B cell (primary cell): ENCODE results near the gene PCDH15. TPM values are rescaled to one million over a fixed set of nuclear protein-coding genes. Genes with fewer than 3 reads are reported as not detected.

Source experiments
- ATAC-seq: fragments of 200-7000 bp; cut with Tn5 transposase; one replicate; pipeline ENCODE4 v1.10.0; 2021; ENCODE audit warnings: low read depth, mild to moderate bottlenecking, moderate number of reproducible peaks, moderate library complexity
- CTCF ChIA-PET: fragments of 350-600 bp; sonication (Branson Sonifier 250); formaldehyde crosslinking; loops from one replicate; lab custom pipeline; 2021; ENCODE audit warnings: antibody characterized with exemption, inconsistent platforms; lab: Charles Lee
- POLR2A ChIA-PET: fragments of 350-600 bp; sonication (Branson Sonifier 250); formaldehyde crosslinking; loops from one replicate; lab custom pipeline; 2021; ENCODE audit warnings: antibody characterized with exemption; lab: Charles Lee
- DNase-seq: peaks from one replicate; pipeline ENCODE4 v3.0.0; 2013
- H2AFZ ChIP-seq: 2 replicates; pipeline ENCODE4 v1.6.1; 2012; ENCODE audit warnings: mild to moderate bottlenecking, low read depth, low read length; ENCODE audit not compliant: insufficient read depth, poor library complexity, severe bottlenecking
- H3K27ac ChIP-seq, 2 donors: 1 replicate in 1 of 2; 2 replicates in 1 of 2; pipeline ENCODE4 v1.5.1; 2012 to 2013; ENCODE audit warnings: low read length in 2 of 2, mild to moderate bottlenecking in 2 of 2, moderate library complexity in 1 of 2
- H3K27me3 ChIP-seq, 4 experiments: fragments of 200-600 bp in 1 of 4; sonication (generic) in 1 of 4; replicated peaks in 1 of 4; 1 replicate in 2 of 4; 2 replicates in 2 of 4; pipeline versions ENCODE4 v1.6.1 to v1.7.0; 2013 to 2016; ENCODE audit warnings: low read length in 3 of 4, mild to moderate bottlenecking in 2 of 4, mixed read lengths in 1 of 4, moderate library complexity in 1 of 4; ENCODE audit not compliant: insufficient read depth in 4 of 4, control insufficient read depth in 3 of 4; ENCODE audit errors: control extremely low read depth in 1 of 4
- H3K36me3 ChIP-seq, 2 experiments: replicated peaks in 1 of 2; 1 replicate in 1 of 2; 2 replicates in 1 of 2; pipeline versions ENCODE4 v1.6.1 to v1.7.1; 2013; ENCODE audit warnings: low read length in 1 of 2; ENCODE audit not compliant: insufficient read depth in 2 of 2, control insufficient read depth in 1 of 2; ENCODE audit errors: control extremely low read depth in 1 of 2, extremely low read depth in 1 of 2
- H3K4me1 ChIP-seq, 2 donors: fragments of 200-600 bp in 1 of 2; sonication (generic) in 1 of 2; 1 replicate in 1 of 2; 2 replicates in 1 of 2; pipeline versions ENCODE4 v1.5.1 to v1.6.1; 2013 to 2017; ENCODE audit warnings: low read length in 2 of 2; ENCODE audit not compliant: control insufficient read depth in 2 of 2, insufficient read depth in 2 of 2
- H3K4me2 ChIP-seq: replicated peaks from 2 replicates; pipeline ENCODE3; 2012; ENCODE audit warnings: mild to moderate bottlenecking, low read depth, low read length; ENCODE audit not compliant: poor library complexity, severe bottlenecking
- H3K4me3 ChIP-seq, 5 experiments: fragments of 200-600 bp in 1 of 5; sonication (generic) in 1 of 5; 1 replicate in 3 of 5; 2 replicates in 2 of 5; pipeline versions ENCODE4 v1.5.1 to v1.7.0; 2011 to 2016; ENCODE audit warnings: low read length in 4 of 5, mild to moderate bottlenecking in 4 of 5, low read depth in 2 of 5, control low read depth in 1 of 5, moderate library complexity in 1 of 5; ENCODE audit not compliant: insufficient read depth in 1 of 5; ENCODE audit errors: control extremely low read depth in 1 of 5, extremely low read depth in 1 of 5
- H3K79me2 ChIP-seq: fragments of 200-600 bp; sonication (generic); one replicate; pipeline ENCODE4 v1.6.0; 2016; ENCODE audit warnings: low read length; ENCODE audit not compliant: control insufficient read depth, insufficient read depth
- H3K9ac ChIP-seq: fragments of 200-600 bp; sonication (generic); 2 replicates; pipeline ENCODE4 v1.6.1; 2017; ENCODE audit warnings: mild to moderate bottlenecking, low read length, moderate library complexity
- H3K9me3 ChIP-seq, 3 donors: one replicate each; pipeline versions ENCODE4 v1.6.1 to v1.7.1; 2013; ENCODE audit warnings: low read length in 2 of 3; ENCODE audit not compliant: control insufficient read depth in 2 of 3, insufficient read depth in 1 of 3; ENCODE audit errors: control extremely low read depth in 1 of 3
- H4K20me1 ChIP-seq: 2 replicates; pipeline ENCODE4 v1.6.0; 2012; ENCODE audit warnings: mild to moderate bottlenecking, low read length; ENCODE audit not compliant: insufficient read depth, control insufficient read depth, poor library complexity, severe bottlenecking
- H3K27ac Mint-ChIP-seq: one replicate; pipeline ENCODE4 v1.8.0; 2021; ENCODE audit warnings: mixed read lengths
- H3K27me3 Mint-ChIP-seq: one replicate; pipeline ENCODE4 v1.8.0; 2021; ENCODE audit warnings: mixed read lengths
- H3K4me1 Mint-ChIP-seq: one replicate; pipeline ENCODE4 v1.8.0; 2021; ENCODE audit warnings: mixed read lengths
- H3K4me3 Mint-ChIP-seq: one replicate; pipeline ENCODE4 v1.8.0; 2021; ENCODE audit warnings: mixed read lengths
- H3K9me3 Mint-ChIP-seq: one replicate; pipeline ENCODE4 v1.8.0; 2022; ENCODE audit warnings: mixed read lengths; ENCODE audit not compliant: insufficient read depth
- EZH2 ChIP-seq: IDR thresholded peaks from 2 replicates; pipeline ENCODE4 v1.6.1; 2012; ENCODE audit warnings: borderline replicate concordance, low read depth, mild to moderate bottlenecking, moderate library complexity, low read length; ENCODE audit not compliant: insufficient read depth, poor library complexity, severe bottlenecking
- WGBS: methylation state at CpG from one replicate; pipeline ENCODE4 v1.1.5; 2013; ENCODE audit warnings: missing lambda C conversion rate; ENCODE audit not compliant: insufficient coverage; 5-methylcytosine and 5-hydroxymethylcytosine counted together
- intact Hi-C: fragments of 100-400 bp; cut with micrococcal nuclease; formaldehyde crosslinking; loops from one replicate; pipeline ENCODE4 v1.10.0; 2022
- polyA plus RNA-seq: library from polyadenylated mRNA; depleted of rRNA; stranded (reverse); fragments of >200 nt; gene quantifications from 2 replicates; pipeline ENCODE4 v1.2.3, GENCODE V29; 2012
- total RNA-seq, 2 donors: library from RNA; stranded (reverse); fragments of 120-200 nt in 1 of 2; gene quantifications; 1 replicate in 1 of 2; 2 replicates in 1 of 2; pipeline versions ENCODE4 v1.2.3 to v1.2.4, GENCODE V29; 2013 to 2022
- TF ChIP-seq, protein P1 (sequence below): fragments of 200-600 bp; IDR thresholded peaks from one replicate; pipeline ENCODE4 v1.8.0; 2022; ENCODE audit warnings: antibody characterized with exemption, mild to moderate bottlenecking

PCDH15 gene
- total and polyA plus RNA-seq, 2 donors (not counting 1 experiment from before 2014, with no cell fraction given), result not detected

DNA sequence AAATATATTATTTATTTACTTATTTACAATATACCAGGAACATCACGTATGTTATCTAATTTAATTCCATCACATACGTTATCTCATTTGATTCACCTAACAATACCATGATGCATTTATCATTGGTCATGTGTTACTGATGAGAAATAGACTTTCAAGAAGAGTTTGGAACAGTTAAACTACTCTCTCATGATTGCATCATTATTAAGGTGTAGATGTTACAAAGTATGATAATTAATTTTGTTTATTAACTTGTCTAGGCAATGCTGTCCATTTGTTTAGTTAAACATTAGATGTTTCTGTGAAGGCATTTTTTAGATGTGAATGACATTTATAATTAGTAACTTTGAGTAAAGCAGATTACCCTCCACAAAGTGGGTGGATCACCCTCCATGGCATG, 32.0 kb upstream of the PCDH15 start:
- Histone ChIP-seq H3K79me2 (no peaks in the 10 kb centered on the region), H3K9me3 (no peaks in the 10 kb centered on the region), H3K36me3 (no peaks in the 10 kb centered on the region), H3K9ac (no peak overlapping the region), H3K27ac (no peak overlapping the region), H3K4me2 (no peak overlapping the region), H4K20me1 (no peaks in the 10 kb centered on the region), H3K27me3 (no peaks in the 10 kb centered on the region), H3K4me3 (no peak overlapping the region), H3K4me1 (no peaks in the 10 kb centered on the region), H2AFZ (no peak overlapping the region)
- CTCF ChIA-PET, result no interaction called here
- POLR2A ChIA-PET, result no interaction called here
- ATAC-seq (no peak), DNase-seq (no peak)
- Mint-ChIP-seq H3K27ac (no peak overlapping the region), H3K9me3 (no peaks in the 10 kb centered on the region), H3K4me3 (no peak overlapping the region), H3K4me1 (no peaks in the 10 kb centered on the region), H3K27me3 (no peaks in the 10 kb centered on the region)
- no CpG with 5 or more reads among the region's 2 CpGs for WGBS
- intact Hi-C loops, result no loop called here
- TF ChIP-seq, protein P1, sequence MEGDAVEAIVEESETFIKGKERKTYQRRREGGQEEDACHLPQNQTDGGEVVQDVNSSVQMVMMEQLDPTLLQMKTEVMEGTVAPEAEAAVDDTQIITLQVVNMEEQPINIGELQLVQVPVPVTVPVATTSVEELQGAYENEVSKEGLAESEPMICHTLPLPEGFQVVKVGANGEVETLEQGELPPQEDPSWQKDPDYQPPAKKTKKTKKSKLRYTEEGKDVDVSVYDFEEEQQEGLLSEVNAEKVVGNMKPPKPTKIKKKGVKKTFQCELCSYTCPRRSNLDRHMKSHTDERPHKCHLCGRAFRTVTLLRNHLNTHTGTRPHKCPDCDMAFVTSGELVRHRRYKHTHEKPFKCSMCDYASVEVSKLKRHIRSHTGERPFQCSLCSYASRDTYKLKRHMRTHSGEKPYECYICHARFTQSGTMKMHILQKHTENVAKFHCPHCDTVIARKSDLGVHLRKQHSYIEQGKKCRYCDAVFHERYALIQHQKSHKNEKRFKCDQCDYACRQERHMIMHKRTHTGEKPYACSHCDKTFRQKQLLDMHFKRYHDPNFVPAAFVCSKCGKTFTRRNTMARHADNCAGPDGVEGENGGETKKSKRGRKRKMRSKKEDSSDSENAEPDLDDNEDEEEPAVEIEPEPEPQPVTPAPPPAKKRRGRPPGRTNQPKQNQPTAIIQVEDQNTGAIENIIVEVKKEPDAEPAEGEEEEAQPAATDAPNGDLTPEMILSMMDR, result no peak
- no peak for TF ChIP-seq EZH2

DNA sequence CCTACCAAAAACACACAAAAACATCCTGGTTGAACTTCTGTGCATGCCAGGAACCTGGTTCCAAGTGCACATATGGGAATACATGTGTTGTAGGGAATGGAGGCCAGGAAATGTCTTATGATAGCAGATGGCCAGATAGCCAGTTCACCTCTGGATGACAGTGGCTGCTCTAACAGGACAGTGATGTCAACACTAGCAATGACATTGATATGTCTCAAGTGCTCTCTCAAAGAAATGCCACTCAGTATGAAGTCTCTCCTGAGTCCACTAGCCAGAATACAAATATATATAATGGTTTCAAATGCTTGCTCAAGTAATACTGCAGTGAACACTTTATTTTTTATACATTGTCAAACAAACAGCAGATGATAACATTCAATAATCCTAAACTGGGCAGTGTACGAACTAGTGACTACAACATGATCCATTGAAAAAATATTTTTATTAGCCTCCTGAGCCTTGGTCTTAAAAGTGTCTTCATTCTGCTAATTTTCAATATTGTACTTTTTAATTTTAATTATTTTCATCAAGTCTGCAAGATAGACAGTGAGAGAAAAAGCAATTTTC, 26.0 kb upstream of the PCDH15 start:
- Histone ChIP-seq H3K4me1 (no peaks in the 10 kb centered on the region), H3K36me3 (no peaks in the 10 kb centered on the region), H3K27me3 (no peaks in the 10 kb centered on the region), H4K20me1 (no peaks in the 10 kb centered on the region), H3K4me3 (no peak overlapping the region), H3K79me2 (no peaks in the 10 kb centered on the region), H3K27ac (no peak overlapping the region), H3K9me3 (no peaks in the 10 kb centered on the region), H3K9ac (no peak overlapping the region), H3K4me2 (no peak overlapping the region), H2AFZ (no peak overlapping the region)
- intact Hi-C loops, result no loop called here
- Mint-ChIP-seq H3K9me3 (no peaks in the 10 kb centered on the region), H3K4me3 (no peak overlapping the region), H3K4me1 (no peaks in the 10 kb centered on the region), H3K27me3 (no peaks in the 10 kb centered on the region), H3K27ac (no peak overlapping the region)
- no CpG with 5 or more reads among the region's 1 CpG for WGBS
- POLR2A ChIA-PET, result no interaction called here
- CTCF ChIA-PET, result no interaction called here
- DNase-seq, result no peak
- no peak for ATAC-seq
- TF ChIP-seq, protein P1, result no peak
- no peak for TF ChIP-seq EZH2
